ENCODE measurements around the gene KIF13A.
"Not testable (repeated sequence)": the region's sequence is repeated elsewhere in the genome, so short reads cannot be mapped to it uniquely, and the experiment has no call there.

DNA sequence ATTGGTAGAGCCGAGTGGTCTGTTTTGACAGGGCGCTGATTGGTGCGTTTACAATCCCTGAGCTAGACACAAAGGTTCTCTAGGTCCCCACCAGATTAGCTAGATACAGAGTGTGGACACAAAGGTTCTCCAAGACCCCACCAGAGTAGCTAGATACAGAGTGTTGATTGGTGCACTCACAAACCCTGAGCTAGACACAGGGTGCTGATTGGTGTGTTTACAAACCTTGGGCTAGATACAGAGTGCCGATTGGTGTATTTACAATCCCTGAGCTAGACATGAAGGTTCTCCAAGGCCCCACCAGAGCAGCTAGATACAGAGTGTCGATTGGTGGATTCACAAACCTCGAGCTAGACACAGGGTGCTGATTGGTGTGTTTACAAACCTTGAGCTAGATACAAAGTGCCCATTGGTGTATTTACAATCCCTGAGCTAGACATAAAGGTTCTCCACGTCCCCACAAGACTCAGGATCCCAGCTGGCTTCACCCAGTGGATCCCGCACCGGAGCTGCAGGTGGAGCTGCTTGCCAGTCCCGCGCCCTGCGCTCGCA lies 242.6 kb downstream of the KIF13A start:
- TF ChIP-seq, protein P1, sequence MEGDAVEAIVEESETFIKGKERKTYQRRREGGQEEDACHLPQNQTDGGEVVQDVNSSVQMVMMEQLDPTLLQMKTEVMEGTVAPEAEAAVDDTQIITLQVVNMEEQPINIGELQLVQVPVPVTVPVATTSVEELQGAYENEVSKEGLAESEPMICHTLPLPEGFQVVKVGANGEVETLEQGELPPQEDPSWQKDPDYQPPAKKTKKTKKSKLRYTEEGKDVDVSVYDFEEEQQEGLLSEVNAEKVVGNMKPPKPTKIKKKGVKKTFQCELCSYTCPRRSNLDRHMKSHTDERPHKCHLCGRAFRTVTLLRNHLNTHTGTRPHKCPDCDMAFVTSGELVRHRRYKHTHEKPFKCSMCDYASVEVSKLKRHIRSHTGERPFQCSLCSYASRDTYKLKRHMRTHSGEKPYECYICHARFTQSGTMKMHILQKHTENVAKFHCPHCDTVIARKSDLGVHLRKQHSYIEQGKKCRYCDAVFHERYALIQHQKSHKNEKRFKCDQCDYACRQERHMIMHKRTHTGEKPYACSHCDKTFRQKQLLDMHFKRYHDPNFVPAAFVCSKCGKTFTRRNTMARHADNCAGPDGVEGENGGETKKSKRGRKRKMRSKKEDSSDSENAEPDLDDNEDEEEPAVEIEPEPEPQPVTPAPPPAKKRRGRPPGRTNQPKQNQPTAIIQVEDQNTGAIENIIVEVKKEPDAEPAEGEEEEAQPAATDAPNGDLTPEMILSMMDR (IDR thresholded peaks at IDR 0.05; ENCODE audit: insufficient read depth, low read depth, low read length): not testable (repeated sequence)
- not testable (repeated sequence) for TF ChIP-seq EZH2 (IDR thresholded peaks at IDR 0.05; ENCODE audit: insufficient read depth, low read length)
